Posterior cingulate gyrus (tissue), 11 donors: ENCODE results near the gene LRRC8B.
"Not testable (repeated sequence)": the region's sequence is repeated elsewhere in the genome, so short reads cannot be mapped to it uniquely, and the experiment has no call there.

Source experiments
- DNase-seq, 10 donors: peaks; one replicate each; pipeline versions ENCODE4 v3.0.0 to v3.0.0-alpha.2; 2020 to 2021; ENCODE audit warnings: mixed read lengths in 3 of 10
- intact Hi-C: fragments of 100-400 bp; cut with DNase I; formaldehyde crosslinking; loops from one replicate; pipeline ENCODE4 v1.15.1; 2023

LRRC8B gene

DNA sequence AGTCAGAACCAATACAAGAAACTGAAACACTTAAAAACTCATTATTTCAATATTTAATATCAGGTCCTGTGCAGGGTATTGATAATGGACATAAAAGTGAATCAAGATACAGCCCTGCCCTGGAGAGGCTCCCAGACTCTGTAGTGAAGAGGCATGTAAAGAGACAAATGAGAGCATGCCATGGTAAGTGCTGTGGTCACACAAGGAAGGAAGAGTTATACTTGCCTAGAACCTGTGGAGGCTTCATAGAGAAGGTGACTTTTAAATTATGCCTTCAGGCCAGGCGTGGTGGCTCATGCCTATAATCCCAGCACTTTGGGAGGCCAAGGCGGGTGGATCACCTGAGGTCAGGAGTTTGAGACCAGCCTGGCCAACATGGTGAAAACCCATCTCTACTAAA is 105.0 kb downstream of the LRRC8B start:
- intact Hi-C loops, DNase-seq: not testable (repeated sequence)

- DNase-seq = no peak
- intact Hi-C loops = loop anchor here (10.0 kb wide), 1 partner anchor 65 kb away; no protein-coding TSS in a partner anchor
These were observed 105.4 kb downstream of the LRRC8B start for GRCh38 chr1:89630048-89630447.

GRCh38 chr1:89631816-89632656 is 107.4 kb downstream of the LRRC8B start:
- DNase-seq = peak in 7 of 10 donors; percentile 22 to 86 (median 39)
- intact Hi-C loops = loop anchor here (1.0 to 10.0 kb wide), 2 partner anchors 63 to 131 kb away; no protein-coding TSS in a partner anchor

DNA sequence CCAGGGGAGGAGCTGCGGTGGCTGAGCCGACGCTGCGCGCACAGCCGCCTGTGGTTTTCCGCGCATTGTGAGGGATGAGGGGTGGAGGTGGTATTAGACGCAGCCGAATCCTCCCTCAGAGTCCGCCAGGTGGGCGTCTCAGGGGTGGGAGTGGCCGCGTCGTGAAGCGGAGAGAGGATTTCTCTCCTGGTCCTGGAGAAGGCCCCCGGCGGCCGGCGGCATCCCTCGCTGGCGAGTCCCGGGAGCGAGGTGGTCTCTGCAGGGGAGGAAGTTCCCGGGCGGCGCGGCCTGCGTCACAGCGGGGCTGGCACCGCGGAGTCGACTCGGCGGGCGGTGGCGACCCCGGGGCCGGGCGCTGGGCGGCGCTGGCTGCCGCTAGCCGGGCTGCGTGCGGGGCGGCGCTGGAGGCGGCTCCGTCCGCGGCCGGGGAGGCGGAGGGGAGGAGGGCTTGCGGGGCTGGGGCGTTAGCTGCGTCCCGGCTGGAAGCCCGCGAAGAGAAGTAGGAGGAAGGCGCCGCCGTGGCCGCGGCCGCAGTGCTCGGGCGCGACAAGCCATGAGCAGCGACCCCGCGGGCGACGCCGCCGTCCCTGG is 108.1 kb downstream of the LRRC8B start, which contains the start of gene LRRC8C:
TSS of gene LRRC8C (plus strand) at position 464 of the 591 bp plus-strand sequence. CDS start 53,354 bp downstream, outside the sequence.
- intact Hi-C loops = loop anchor here (1.0 to 10.0 kb wide), 3 partner anchors 62 to 131 kb away; partner anchors contain the start of gene LRRC8B
- DNase-seq = peak; percentile 78 to 98 (median 85)

DNA sequence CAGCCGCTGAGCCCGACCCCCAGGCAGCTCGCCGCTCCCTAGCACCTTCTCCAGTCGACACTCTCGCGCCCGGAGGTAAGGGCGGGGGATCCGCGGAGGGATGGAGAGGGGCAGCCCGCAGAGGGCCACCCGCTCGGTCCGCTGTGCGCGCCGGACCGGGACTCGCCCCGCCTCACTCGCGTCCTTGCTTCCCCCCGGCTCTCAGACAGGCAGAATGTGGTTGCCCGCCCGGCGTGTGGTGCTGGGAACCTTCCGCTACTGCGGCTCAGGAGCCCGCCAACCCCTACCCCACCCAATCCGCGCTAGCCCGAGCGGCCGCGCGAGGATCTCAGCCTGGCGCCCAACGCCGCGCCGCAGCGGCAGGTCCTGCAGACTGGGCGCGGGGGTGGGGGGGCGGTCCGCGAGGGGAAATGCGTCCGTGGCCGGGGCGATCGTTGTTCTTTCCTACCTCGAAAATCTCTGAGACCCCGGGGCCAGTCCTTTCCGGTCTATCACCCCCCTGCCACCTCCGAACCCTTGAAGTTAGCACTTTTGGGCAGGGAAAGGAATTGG is 108.7 kb downstream of the LRRC8B start:
- peak; percentile 42 to 94 (median 64) for DNase-seq
- intact Hi-C loops = loop anchor here (1.0 to 10.0 kb wide), 2 partner anchors 61 to 109 kb away; partner anchors contain the start of gene LRRC8B

DNA sequence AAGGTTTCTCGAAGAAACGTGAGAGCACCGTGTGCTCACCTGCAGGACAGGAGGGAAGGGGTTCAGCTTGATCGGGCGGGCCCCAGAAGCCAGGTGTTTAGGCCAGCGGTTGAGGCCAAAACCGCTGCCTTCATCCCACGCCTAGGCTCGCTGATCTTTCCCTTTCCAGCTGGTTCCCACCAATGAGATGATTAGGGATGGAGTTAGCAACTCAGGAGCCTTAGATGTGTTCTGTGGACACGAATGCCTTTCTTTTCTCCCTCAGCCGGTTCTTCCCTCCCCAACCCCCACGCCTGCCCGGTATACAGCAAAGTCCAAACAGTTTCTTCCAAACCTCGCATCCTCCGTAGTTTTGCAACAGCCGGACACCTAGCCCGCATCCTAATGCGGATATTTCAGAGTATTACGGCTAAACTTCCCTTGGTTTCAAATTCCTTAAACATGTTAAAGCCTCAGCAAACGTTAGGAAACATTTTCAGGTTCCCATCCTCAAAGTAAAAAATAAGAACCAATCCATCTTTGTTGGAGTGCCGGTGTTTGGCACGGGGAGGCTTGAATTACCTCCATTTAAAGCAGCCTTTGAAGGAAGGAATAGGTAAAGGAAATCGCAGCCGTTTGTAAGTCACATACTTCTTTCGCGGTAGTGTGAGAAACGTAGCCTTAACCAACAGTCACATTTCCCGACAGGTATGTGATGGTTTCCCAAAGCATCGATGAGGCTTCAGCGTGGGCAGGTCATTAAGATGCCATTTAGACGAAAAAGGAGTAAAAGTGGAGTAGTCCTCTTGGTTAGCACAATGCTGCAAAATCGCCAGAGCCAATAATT is 109.4 kb downstream of the LRRC8B start:
- DNase-seq = peak in 6 of 10 donors; percentile 18 to 84 (median 60)

DNA sequence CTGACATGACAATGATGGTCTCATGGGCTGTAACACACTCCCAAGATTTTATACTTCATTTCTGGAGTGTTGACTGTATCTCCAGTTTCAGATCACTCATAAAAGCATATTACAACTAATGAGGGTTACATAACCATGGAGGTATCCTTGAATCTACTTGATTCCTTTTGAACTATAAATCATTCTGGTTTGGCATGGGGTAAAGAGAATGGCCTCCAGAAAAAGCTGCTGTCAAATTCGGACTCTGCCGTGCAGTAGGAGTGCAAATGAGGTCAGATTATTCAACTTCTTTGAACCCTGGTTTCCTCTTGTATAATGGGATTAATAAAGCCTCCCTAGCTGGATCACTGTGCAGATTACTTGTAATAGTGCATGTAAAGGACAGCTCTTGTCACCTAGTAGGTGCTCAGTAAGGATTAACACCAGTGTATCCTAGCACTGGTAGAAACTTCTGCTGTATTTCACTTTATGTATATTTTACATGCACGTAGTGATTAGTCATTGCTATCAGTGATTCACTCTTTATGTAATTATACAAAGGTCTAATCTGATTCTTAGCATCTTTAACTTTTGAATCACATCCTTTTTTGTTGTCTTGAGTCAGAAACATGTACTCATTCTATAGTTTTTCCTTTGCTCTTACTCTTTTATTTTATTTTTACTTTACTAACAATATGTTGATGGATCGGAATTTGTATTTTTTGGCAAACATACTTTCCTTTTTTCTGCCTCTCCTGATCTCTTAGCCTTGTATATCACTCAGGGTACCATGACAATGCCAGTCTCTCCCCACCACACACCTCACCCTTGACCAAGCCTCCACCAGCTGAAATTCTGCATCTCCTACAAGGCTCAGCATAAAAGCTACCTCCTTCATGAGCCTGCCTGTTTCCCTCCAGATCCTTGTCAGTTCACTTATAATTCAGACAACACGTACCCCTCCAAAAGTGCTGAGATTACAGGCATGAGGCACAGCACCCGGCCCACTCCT is 111.5 kb downstream of the LRRC8B start:
- DNase-seq = no peak
- intact Hi-C loops = loop anchor here (10.0 kb wide), 1 partner anchor 59 kb away; no protein-coding TSS in a partner anchor

More for the DNA sequence above, 109.4 kb downstream of the LRRC8B start:
- intact Hi-C loops = loop anchor here (1.0 to 10.0 kb wide), 2 partner anchors 61 to 110 kb away; partner anchors contain the start of gene LRRC8B

- intact Hi-C loops = loop anchor here (10.0 kb wide), 1 partner anchor 57 kb away; no protein-coding TSS in a partner anchor
- DNase-seq = no peak
These were observed 112.9 kb downstream of the LRRC8B start for GRCh38 chr1:89637496-89637895.

- intact Hi-C loops = no loop called here
- no peak for DNase-seq
These were observed 115.8 kb downstream of the LRRC8B start for GRCh38 chr1:89640440-89640839.

- no peak for DNase-seq
- intact Hi-C loops = no loop called here
These were observed 117.2 kb downstream of the LRRC8B start for GRCh38 chr1:89641781-89642180.

DNA sequence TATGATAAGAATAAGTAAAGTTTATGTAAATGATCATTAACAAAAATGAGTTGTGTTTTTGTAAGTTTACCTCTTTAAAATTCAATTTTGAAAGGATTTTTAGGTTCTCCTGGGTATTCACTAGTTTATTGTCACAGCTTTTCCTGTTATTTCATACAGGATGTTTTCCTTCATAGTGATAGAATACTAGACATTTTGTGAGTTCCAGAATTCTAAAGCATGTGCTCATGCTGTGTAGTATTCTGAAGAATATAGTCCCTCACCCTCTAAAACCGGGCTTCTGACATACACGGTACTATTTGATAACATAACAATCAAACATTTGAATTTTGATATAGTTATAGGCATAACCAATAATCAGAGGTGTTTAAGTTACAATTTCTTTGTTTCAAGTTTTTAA is 118.9 kb downstream of the LRRC8B start:
- no peak for DNase-seq
- intact Hi-C loops = no loop called here

DNA sequence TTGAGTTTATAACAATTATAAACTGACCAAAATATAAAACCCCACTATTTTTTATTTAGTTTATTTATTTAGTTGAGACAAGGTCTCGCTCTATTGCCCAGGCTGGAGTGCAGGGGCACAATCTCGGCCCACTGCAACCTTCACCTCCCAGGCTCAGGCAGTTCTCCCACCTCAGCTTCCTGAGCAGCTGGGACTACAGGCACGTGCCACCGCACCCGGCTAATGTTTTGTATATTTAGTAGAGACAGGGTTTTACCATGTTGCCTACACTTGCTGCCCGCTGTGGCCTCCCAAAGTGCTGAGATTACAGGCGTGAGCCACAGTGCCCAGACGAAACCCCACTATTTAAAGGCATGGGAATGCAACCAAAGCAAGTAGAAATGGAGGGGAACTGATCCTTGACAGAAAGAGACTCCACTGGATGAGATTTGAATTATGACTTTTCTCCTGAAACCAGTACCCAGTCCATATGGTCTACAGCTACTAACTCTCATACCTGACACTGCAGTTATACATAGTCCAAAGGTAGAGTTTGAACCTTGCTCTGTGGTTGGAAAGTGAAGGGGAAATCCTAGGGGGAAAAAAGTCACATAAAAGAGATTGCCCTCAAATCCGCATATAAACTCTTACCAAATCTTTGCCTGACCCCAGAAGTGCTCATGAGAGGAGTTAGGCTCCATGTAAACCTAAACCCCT is 119.6 kb downstream of the LRRC8B start:
- intact Hi-C loops = no loop called here
- DNase-seq = peak in 1 of 10 donors; percentile 62

- intact Hi-C loops = no loop called here
These were observed 121.6 kb downstream of the LRRC8B start for GRCh38 chr1:89646259-89646658.

More at GRCh38 chr1:89646259-89646658, 121.6 kb downstream of the LRRC8B start:
- no peak for DNase-seq
